ENCODE data around the gene UBAC2.

- TF ChIP-seq, protein P1, sequence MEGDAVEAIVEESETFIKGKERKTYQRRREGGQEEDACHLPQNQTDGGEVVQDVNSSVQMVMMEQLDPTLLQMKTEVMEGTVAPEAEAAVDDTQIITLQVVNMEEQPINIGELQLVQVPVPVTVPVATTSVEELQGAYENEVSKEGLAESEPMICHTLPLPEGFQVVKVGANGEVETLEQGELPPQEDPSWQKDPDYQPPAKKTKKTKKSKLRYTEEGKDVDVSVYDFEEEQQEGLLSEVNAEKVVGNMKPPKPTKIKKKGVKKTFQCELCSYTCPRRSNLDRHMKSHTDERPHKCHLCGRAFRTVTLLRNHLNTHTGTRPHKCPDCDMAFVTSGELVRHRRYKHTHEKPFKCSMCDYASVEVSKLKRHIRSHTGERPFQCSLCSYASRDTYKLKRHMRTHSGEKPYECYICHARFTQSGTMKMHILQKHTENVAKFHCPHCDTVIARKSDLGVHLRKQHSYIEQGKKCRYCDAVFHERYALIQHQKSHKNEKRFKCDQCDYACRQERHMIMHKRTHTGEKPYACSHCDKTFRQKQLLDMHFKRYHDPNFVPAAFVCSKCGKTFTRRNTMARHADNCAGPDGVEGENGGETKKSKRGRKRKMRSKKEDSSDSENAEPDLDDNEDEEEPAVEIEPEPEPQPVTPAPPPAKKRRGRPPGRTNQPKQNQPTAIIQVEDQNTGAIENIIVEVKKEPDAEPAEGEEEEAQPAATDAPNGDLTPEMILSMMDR (IDR thresholded peaks at IDR 0.05; ENCODE audit: poor library complexity), result no peak
- TF ChIP-seq EZH2 (IDR thresholded peaks at IDR 0.05; ENCODE audit: borderline replicate concordance), result no peak
Measured at GRCh38 chr13:99398071-99398470, 197.4 kb downstream of the UBAC2 start.

Data from hepatocyte (in vitro differentiated cells).